ENCODE results near the gene VWF.

GRCh38 chr12:6069437-6070093 is 54.9 kb downstream of the VWF start:
- no peak for TF ChIP-seq POLR2A (IDR thresholded peaks at IDR 0.05; ENCODE audit: extremely low read depth, insufficient read length)
- no peak for TF ChIP-seq CTCF (IDR thresholded peaks at IDR 0.05; ENCODE audit: low read depth, low read length)
- no peak for TF ChIP-seq MYC (IDR thresholded peaks at IDR 0.05; ENCODE audit: low read depth, low read length)

Measured in NB4 (cell line).